IMR-90 (cell line): ENCODE results near the gene SF3A1. TPM values are rescaled to one million over a fixed set of nuclear protein-coding genes. Genes with fewer than 3 reads are reported as not detected.

ENCODE experiments used
- ATAC-seq: fragments of 200-7000 bp; cut with Tn5 transposase; 2 replicates; pipeline ENCODE4 v1.9.1; 2020; ENCODE audit warnings: low read depth, mild to moderate bottlenecking, moderate library complexity
- BruUV-seq: library from RNA; stranded (reverse); fragments of 400-500 nt; replicated peaks from 2 replicates; lab custom pipeline; 2021; lab: Mats Ljungman, UMichigan
- CTCF ChIA-PET: fragments of 300-600 bp; formaldehyde crosslinking; extraction: SDS; loops from one replicate; lab custom pipeline; 2021; ENCODE audit warnings: antibody characterized with exemption; lab: Yijun Ruan, JAX
- POLR2A ChIA-PET: fragments of 300-600 bp; sonication (Branson Sonifier 250); formaldehyde crosslinking; loops from one replicate; lab custom pipeline; 2022; ENCODE audit warnings: antibody characterized with exemption; ENCODE audit not compliant: unreplicated experiment; lab: Charles Lee
- DNase-seq: peaks from one replicate; pipeline ENCODE4 v3.0.0; 2013
- H2AFZ ChIP-seq: replicated peaks from 2 replicates; pipeline ENCODE3; 2013; ENCODE audit warnings: low read length, mild to moderate bottlenecking; ENCODE audit not compliant: poor library complexity
- H2AK5ac ChIP-seq: 2 replicates; pipeline ENCODE4 v1.6.1; 2013; ENCODE audit warnings: low read depth, low read length, inconsistent platforms
- H2AK9ac ChIP-seq: replicated peaks from 2 replicates; pipeline ENCODE3; 2013; ENCODE audit warnings: mild to moderate bottlenecking, low read depth, low read length, moderate library complexity; ENCODE audit not compliant: poor library complexity
- H2BK120ac ChIP-seq: 2 replicates; pipeline ENCODE4 v1.6.1; 2013; ENCODE audit warnings: low read depth, low read length, inconsistent platforms
- H2BK15ac ChIP-seq: 3 replicates; pipeline ENCODE4 v1.6.1; 2013; ENCODE audit warnings: low read depth, low read length, inconsistent platforms
- H2BK20ac ChIP-seq: 2 replicates; pipeline ENCODE4 v1.6.1; 2013; ENCODE audit warnings: low read depth, mild to moderate bottlenecking, inconsistent platforms, low read length, moderate library complexity
- H2BK5ac ChIP-seq: 2 replicates; pipeline ENCODE4 v1.6.1; 2013; ENCODE audit warnings: mild to moderate bottlenecking, low read depth, low read length, inconsistent platforms; ENCODE audit not compliant: poor library complexity, severe bottlenecking
- H3K14ac ChIP-seq: replicated peaks from 2 replicates; pipeline ENCODE4 v1.6.1; 2013; ENCODE audit warnings: low read depth, low read length, inconsistent platforms
- H3K18ac ChIP-seq: 2 replicates; pipeline ENCODE4 v1.6.1; 2013; ENCODE audit warnings: low read depth, low read length, control low read depth
- H3K23ac ChIP-seq: 2 replicates; pipeline ENCODE4 v1.6.1; 2013; ENCODE audit warnings: low read depth, low read length, inconsistent platforms
- H3K27ac ChIP-seq: 2 replicates; pipeline ENCODE4 v1.5.1; 2013; ENCODE audit warnings: mild to moderate bottlenecking, control low read depth, low read length; ENCODE audit not compliant: insufficient read depth
- H3K27me3 ChIP-seq: 2 replicates; pipeline ENCODE4 v1.6.1; 2013; ENCODE audit warnings: low read length; ENCODE audit not compliant: control insufficient read depth, insufficient read depth
- H3K36me3 ChIP-seq: 2 replicates; pipeline ENCODE4 v1.6.1; 2013; ENCODE audit warnings: low read length, mixed read lengths; ENCODE audit not compliant: control insufficient read depth, insufficient read depth
- H3K4ac ChIP-seq: 2 replicates; pipeline ENCODE4 v1.6.1; 2013; ENCODE audit warnings: low read depth, low read length, inconsistent platforms
- H3K4me1 ChIP-seq: 2 replicates; pipeline ENCODE4 v1.6.1; 2013; ENCODE audit warnings: low read length, mixed read lengths; ENCODE audit not compliant: control insufficient read depth, insufficient read depth
- H3K4me2 ChIP-seq: 2 replicates; pipeline ENCODE4 v1.6.1; 2013; ENCODE audit warnings: low read depth, mild to moderate bottlenecking, control low read depth, low read length, moderate library complexity
- H3K4me3 ChIP-seq: 2 replicates; pipeline ENCODE4 v1.5.1; 2013; ENCODE audit warnings: low read depth, mild to moderate bottlenecking, control low read depth, low read length, moderate library complexity; ENCODE audit not compliant: insufficient read depth
- H3K56ac ChIP-seq: 2 replicates; pipeline ENCODE4 v1.6.1; 2013; ENCODE audit warnings: low read length, inconsistent platforms; ENCODE audit not compliant: insufficient read depth; ENCODE audit errors: extremely low read depth
- H3K79me1 ChIP-seq, 2 experiments: 2 replicates each; pipeline ENCODE4 v1.6.1; 2013; ENCODE audit warnings: low read length in 2 of 2, inconsistent platforms in 1 of 2, low read depth in 1 of 2
- H3K9ac ChIP-seq: 2 replicates; pipeline ENCODE4 v1.6.1; 2013; ENCODE audit warnings: low read depth, low read length, control low read depth
- H3K9me1 ChIP-seq: 2 replicates; pipeline ENCODE4 v1.6.1; 2013; ENCODE audit warnings: low read length, inconsistent platforms; ENCODE audit not compliant: insufficient read depth
- H3K9me3 ChIP-seq: 2 replicates; pipeline ENCODE4 v1.6.1; 2013; ENCODE audit warnings: low read length; ENCODE audit not compliant: control insufficient read depth, insufficient read depth
- H4K20me1 ChIP-seq: 2 replicates; pipeline ENCODE4 v1.6.1; 2013; ENCODE audit warnings: low read length, inconsistent platforms; ENCODE audit not compliant: insufficient read depth
- H4K5ac ChIP-seq: 2 replicates; pipeline ENCODE4 v1.6.1; 2013; ENCODE audit warnings: mild to moderate bottlenecking, low read depth, low read length, control low read depth
- H4K8ac ChIP-seq, 2 experiments: 2 replicates each; pipeline ENCODE4 v1.6.1; 2013; ENCODE audit warnings: low read depth in 2 of 2, low read length in 2 of 2, control low read depth in 1 of 2, inconsistent platforms in 1 of 2
- H4K91ac ChIP-seq: 2 replicates; pipeline ENCODE4 v1.6.1; 2013; ENCODE audit warnings: low read depth, low read length, inconsistent platforms; ENCODE audit not compliant: insufficient read depth
- BHLHE40 ChIP-seq: fragments of 150-350 bp; IDR thresholded peaks from 2 replicates; pipeline ENCODE4 v1.6.1; 2016; ENCODE audit warnings: mild to moderate bottlenecking, low read depth, low read length
- CEBPB ChIP-seq: IDR thresholded peaks from 2 replicates; pipeline ENCODE4 v1.6.1; 2012; ENCODE audit warnings: low read depth, low read length, improper control_type of control experiment
- CHD1 ChIP-seq: IDR thresholded peaks from 2 replicates; pipeline ENCODE4 v1.6.1; 2012; ENCODE audit warnings: low read depth, low read length, improper control_type of control experiment
- CTCF ChIP-seq: conservative IDR thresholded peaks from 2 replicates; pipeline ENCODE4 v1.5.1; 2012; ENCODE audit warnings: mild to moderate bottlenecking, low read depth, low read length, improper control_type of control experiment
- ELK1 ChIP-seq: fragments of 150-350 bp; IDR thresholded peaks from 2 replicates; pipeline ENCODE4 v1.6.1; 2016; ENCODE audit warnings: low read depth, mild to moderate bottlenecking, low read length, moderate library complexity, borderline replicate concordance
- FOS ChIP-seq: fragments of 150-350 bp; IDR thresholded peaks from 2 replicates; pipeline ENCODE4 v1.6.1; 2016; ENCODE audit warnings: low read depth, low read length
- MAFK ChIP-seq: IDR thresholded peaks from 2 replicates; pipeline ENCODE4 v1.6.1; 2012; ENCODE audit warnings: low read depth, low read length, improper control_type of control experiment
- MAZ ChIP-seq: IDR thresholded peaks from 2 replicates; pipeline ENCODE4 v1.6.1; 2012; ENCODE audit warnings: low read depth, mild to moderate bottlenecking, low read length, improper control_type of control experiment, moderate library complexity, borderline replicate concordance
- MXI1 ChIP-seq: IDR thresholded peaks from 2 replicates; pipeline ENCODE4 v1.6.1; 2012; ENCODE audit warnings: low read depth, mild to moderate bottlenecking, low read length, moderate library complexity, borderline replicate concordance
- NFE2L2 ChIP-seq: fragments of 150-350 bp; IDR thresholded peaks from 2 replicates; pipeline ENCODE4 v1.6.1; 2016; ENCODE audit warnings: low read depth, mild to moderate bottlenecking, low read length
- POLR2A ChIP-seq: IDR thresholded peaks from 2 replicates; pipeline ENCODE4 v1.6.1; 2012; ENCODE audit warnings: mild to moderate bottlenecking, low read depth, low read length
- RAD21 ChIP-seq: IDR thresholded peaks from 2 replicates; pipeline ENCODE4 v1.6.1; 2012; ENCODE audit warnings: low read length, improper control_type of control experiment
- RCOR1 ChIP-seq: IDR thresholded peaks from 2 replicates; pipeline ENCODE4 v1.6.1; 2012; ENCODE audit warnings: mild to moderate bottlenecking, low read length, improper control_type of control experiment; ENCODE audit not compliant: insufficient replicate concordance
- RFX5 ChIP-seq: IDR thresholded peaks from 2 replicates; pipeline ENCODE4 v1.8.0; 2012; ENCODE audit warnings: low read depth, mild to moderate bottlenecking, low read length, moderate library complexity
- SMC3 ChIP-seq: fragments of 150-350 bp; IDR thresholded peaks from 2 replicates; pipeline ENCODE4 v1.6.1; 2016; ENCODE audit warnings: low read depth, mild to moderate bottlenecking, antibody characterized with exemption, low read length, moderate library complexity
- WGBS, 2 experiments: methylation state at CpG; one replicate each; pipeline versions ENCODE4 v1.1.5 to v1.1.7; 2013; ENCODE audit warnings: missing lambda C conversion rate in 2 of 2; ENCODE audit not compliant: insufficient read length in 1 of 2; ENCODE audit errors: extremely low coverage in 2 of 2; 5-methylcytosine and 5-hydroxymethylcytosine counted together
- dilution Hi-C: fragments of 300-500 bp; cut with HindIII; formaldehyde crosslinking; loops from one replicate; pipeline ENCODE4 v1.14.3; 2018; ENCODE audit warnings: low sequenced_read_pairs; ENCODE audit not compliant: unreplicated experiment
- in situ Hi-C: fragments of 300-500 bp; cut with MboI; formaldehyde crosslinking; loops from 3 replicates; pipeline ENCODE4 v1.14.3; 2019; ENCODE audit warnings: low sequenced_read_pairs, inconsistent platforms, mixed read lengths
- intact Hi-C: fragments of 100-400 bp; cut with micrococcal nuclease; formaldehyde crosslinking; loops from 2 replicates; pipeline ENCODE4 v1.10.0; 2022
- polyA plus RNA-seq, 3 experiments: library from polyadenylated mRNA; depleted of rRNA; stranded (reverse); fragments of >200 nt; gene quantifications; 2 replicates each; pipeline ENCODE4 v1.2.3, GENCODE V29; 2012; ENCODE audit warnings: low replicate concordance in 1 of 3
- total RNA-seq: library from RNA; depleted of rRNA; stranded (reverse); fragments of >200 nt; gene quantifications from 2 replicates; pipeline ENCODE4 v1.2.3, GENCODE V29; 2012
- TF ChIP-seq, protein P1 (sequence below): fragments of 150-350 bp; IDR thresholded peaks from 2 replicates; pipeline ENCODE4 v1.6.1; 2017; ENCODE audit warnings: mild to moderate bottlenecking, antibody characterized with exemption, low read length, low read depth

Gene SF3A1
- total and polyA plus RNA-seq, 2 of the 4 experiments (the other 2 are of a cell fraction) = 36.9 to 67.2 TPM

GRCh38 chr22:30282616-30283046, 74.1 kb downstream of the SF3A1 start:
- H3K36me3 ChIP-seq = peaks cover 24% of the 10 kb centered on the region
- in situ Hi-C loops = no loop called here
- intact Hi-C loops = no loop called here

More at GRCh38 chr22:30282616-30283046, 74.1 kb downstream of the SF3A1 start:
- Histone ChIP-seq H3K27me3 (no peaks in the 10 kb centered on the region), H2AFZ (no peak overlapping the region), H3K9ac (no peak overlapping the region), H2AK5ac (no peak overlapping the region), H3K27ac (no peak overlapping the region), H4K20me1 (peaks cover 3% of the 10 kb centered on the region; the same call in 1 of the 2 replicates), H2BK5ac (no peak overlapping the region), H3K4me3 (no peak overlapping the region), H3K14ac (no peak overlapping the region), H4K5ac (no peak overlapping the region), H3K4me2 (no peak overlapping the region), H4K91ac (no peak overlapping the region), H3K4ac (no peak overlapping the region), H3K9me3 (no peaks in the 10 kb centered on the region), H3K9me1 (peaks cover 8% of the 10 kb centered on the region), H3K18ac (no peak overlapping the region), H2BK15ac (no peak overlapping the region), H2BK20ac (no peak overlapping the region), H3K56ac (no peak overlapping the region), H4K8ac (no peak overlapping the region), H2BK120ac (no peak overlapping the region), H3K79me1 (0 out of 4 replicates have a peak, but pooled peaks cover 0 to 5% of the 10 kb centered on the region in 2 experiments), H3K4me1 (peaks cover 9% of the 10 kb centered on the region), H2AK9ac (no peak overlapping the region), H3K23ac (no peak overlapping the region)
- POLR2A ChIA-PET = no interaction called here
- TF ChIP-seq RFX5 (no peak), BHLHE40 (no peak), CHD1 (no peak), FOS (no peak), CTCF (no peak), POLR2A (no peak), CEBPB (no peak), NFE2L2 (no peak), MAFK (no peak), RCOR1 (no peak), MXI1 (no peak), MAZ (no peak), RAD21 (no peak), ELK1 (no peak), SMC3 (no peak)
- TF ChIP-seq, protein P1, sequence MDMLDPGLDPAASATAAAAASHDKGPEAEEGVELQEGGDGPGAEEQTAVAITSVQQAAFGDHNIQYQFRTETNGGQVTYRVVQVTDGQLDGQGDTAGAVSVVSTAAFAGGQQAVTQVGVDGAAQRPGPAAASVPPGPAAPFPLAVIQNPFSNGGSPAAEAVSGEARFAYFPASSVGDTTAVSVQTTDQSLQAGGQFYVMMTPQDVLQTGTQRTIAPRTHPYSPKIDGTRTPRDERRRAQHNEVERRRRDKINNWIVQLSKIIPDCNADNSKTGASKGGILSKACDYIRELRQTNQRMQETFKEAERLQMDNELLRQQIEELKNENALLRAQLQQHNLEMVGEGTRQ = no peak
- CTCF ChIA-PET = no interaction called here
- no TSS peak for BruUV-seq
- dilution Hi-C loops = no loop called here
- no peak for DNase-seq
- no CpG with 5 or more reads among the region's 7 CpGs for WGBS, 2 experiments
- ATAC-seq = no peak
